ENCODE results near the gene FOSL1. TPM values are rescaled to one million over a fixed set of nuclear protein-coding genes. Genes with fewer than 3 reads are reported as not detected.

FOSL1 gene
- total RNA-seq, 1 experiment from 2014 or later = 2.7 TPM

DNA sequence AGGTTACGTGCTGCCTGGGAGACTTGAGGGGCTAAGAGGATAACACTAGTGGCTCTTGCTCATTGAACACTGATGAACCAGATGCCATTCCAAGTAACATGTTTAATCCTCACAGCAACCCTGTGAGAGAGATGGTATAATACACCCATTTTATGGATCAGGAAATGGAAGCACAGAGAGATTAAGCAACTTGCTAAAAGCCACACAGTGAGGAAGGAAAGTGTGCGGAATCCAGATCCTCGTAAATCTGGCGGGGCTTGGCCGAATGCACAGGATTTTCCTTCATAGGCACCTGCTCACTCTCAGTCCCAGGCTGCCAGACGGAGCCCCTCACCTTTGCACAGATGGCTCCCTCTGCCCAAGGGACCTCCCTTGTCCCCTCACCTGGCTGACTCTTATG is 7.7 kb upstream of the FOSL1 start:
- Histone ChIP-seq H3K4me1 (peaks cover 17% of the 10 kb centered on the region), H3K4me3 (ENCODE audit: low read depth, low read length) (no peak overlapping the region), H3K27me3 (replicated peaks; ENCODE audit: control insufficient read depth, insufficient read depth, low read length) (no peaks in the 10 kb centered on the region), H3K9me3 (no peaks in the 10 kb centered on the region), H3K36me3 (ENCODE audit: control insufficient read depth, insufficient read depth, low read length) (no peaks in the 10 kb centered on the region)
- DNase-seq = no peak
- ChIA-PET CTCF (interaction anchor here (2.4 kb wide), 1 partner anchor 19 kb away, joined by 6 read pairs; the partner anchor contains the start of gene FIBP), POLR2A (interaction anchor here (0.7 kb wide), 1 partner anchor 79 kb away, joined by 5 read pairs; no protein-coding TSS in a partner anchor)
- Mint-ChIP-seq H3K27ac (ENCODE audit: unreplicated experiment) (no peak overlapping the region), H3K9me3 (ENCODE audit: unreplicated experiment) (no peaks in the 10 kb centered on the region), H3K27me3 (ENCODE audit: insufficient read depth, unreplicated experiment) (no peaks in the 10 kb centered on the region), H3K4me3 (ENCODE audit: unreplicated experiment) (no peak overlapping the region), H3K4me1 (ENCODE audit: low read depth, unreplicated experiment) (peaks cover 21% of the 10 kb centered on the region), H3K36me3 (ENCODE audit: insufficient read depth, unreplicated experiment) (no peaks in the 10 kb centered on the region)
- intact Hi-C loops (cut with micrococcal nuclease; ENCODE audit: unreplicated experiment) = no loop called here
- no TSS peak for BruUV-seq (replicated peaks)
- TF ChIP-seq, protein P1, sequence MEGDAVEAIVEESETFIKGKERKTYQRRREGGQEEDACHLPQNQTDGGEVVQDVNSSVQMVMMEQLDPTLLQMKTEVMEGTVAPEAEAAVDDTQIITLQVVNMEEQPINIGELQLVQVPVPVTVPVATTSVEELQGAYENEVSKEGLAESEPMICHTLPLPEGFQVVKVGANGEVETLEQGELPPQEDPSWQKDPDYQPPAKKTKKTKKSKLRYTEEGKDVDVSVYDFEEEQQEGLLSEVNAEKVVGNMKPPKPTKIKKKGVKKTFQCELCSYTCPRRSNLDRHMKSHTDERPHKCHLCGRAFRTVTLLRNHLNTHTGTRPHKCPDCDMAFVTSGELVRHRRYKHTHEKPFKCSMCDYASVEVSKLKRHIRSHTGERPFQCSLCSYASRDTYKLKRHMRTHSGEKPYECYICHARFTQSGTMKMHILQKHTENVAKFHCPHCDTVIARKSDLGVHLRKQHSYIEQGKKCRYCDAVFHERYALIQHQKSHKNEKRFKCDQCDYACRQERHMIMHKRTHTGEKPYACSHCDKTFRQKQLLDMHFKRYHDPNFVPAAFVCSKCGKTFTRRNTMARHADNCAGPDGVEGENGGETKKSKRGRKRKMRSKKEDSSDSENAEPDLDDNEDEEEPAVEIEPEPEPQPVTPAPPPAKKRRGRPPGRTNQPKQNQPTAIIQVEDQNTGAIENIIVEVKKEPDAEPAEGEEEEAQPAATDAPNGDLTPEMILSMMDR (IDR thresholded peaks at IDR 0.05; ENCODE audit: insufficient read depth in 1 of 2, low read depth in 1 of 2, low read length in 1 of 2, severe bottlenecking in 1 of 2, unreplicated experiment in 1 of 2) = no peak

GRCh38 chr11:65906602-65907001 is 6.4 kb upstream of the FOSL1 start:
- no peaks in the 10 kb centered on the region for H3K9me3 Mint-ChIP-seq (ENCODE audit: unreplicated experiment)
- ChIA-PET CTCF (interaction anchor here (0.6 to 2.4 kb wide), 4 partner anchors 18 to 138 kb away, joined by 3 to 6 read pairs (median 4); partner anchors contain the start of gene FIBP), POLR2A (no interaction called here)
- no peaks in the 10 kb centered on the region for H3K9me3 ChIP-seq
- no peak overlapping the region for H3K4me3 Mint-ChIP-seq (ENCODE audit: unreplicated experiment)
- no peak overlapping the region for H3K27ac Mint-ChIP-seq (ENCODE audit: unreplicated experiment)
- H3K4me3 ChIP-seq (ENCODE audit: low read depth, low read length) = no peak overlapping the region
- no peaks in the 10 kb centered on the region for H3K27me3 Mint-ChIP-seq (ENCODE audit: insufficient read depth, unreplicated experiment)
- BruUV-seq (replicated peaks) = no TSS peak
- H3K27me3 ChIP-seq (replicated peaks; ENCODE audit: control insufficient read depth, insufficient read depth, low read length) = no peaks in the 10 kb centered on the region
- no peak for DNase-seq
- no peaks in the 10 kb centered on the region for H3K36me3 Mint-ChIP-seq (ENCODE audit: insufficient read depth, unreplicated experiment)
- peaks cover 25% of the 10 kb centered on the region for H3K4me1 Mint-ChIP-seq (ENCODE audit: low read depth, unreplicated experiment)
- TF ChIP-seq, protein P1 (IDR thresholded peaks at IDR 0.05; ENCODE audit: insufficient read depth in 1 of 2, low read depth in 1 of 2, low read length in 1 of 2, severe bottlenecking in 1 of 2, unreplicated experiment in 1 of 2) = no peak
- H3K4me1 ChIP-seq = peaks cover 21% of the 10 kb centered on the region
- intact Hi-C loops (cut with micrococcal nuclease; ENCODE audit: unreplicated experiment) = no loop called here
- H3K36me3 ChIP-seq (ENCODE audit: control insufficient read depth, insufficient read depth, low read length) = no peaks in the 10 kb centered on the region

- H3K36me3 Mint-ChIP-seq (ENCODE audit: insufficient read depth, unreplicated experiment) = peaks cover 11% of the 10 kb centered on the region
- H3K36me3 ChIP-seq (ENCODE audit: control insufficient read depth, insufficient read depth, low read length) = no peaks in the 10 kb centered on the region
- H3K4me3 Mint-ChIP-seq (ENCODE audit: unreplicated experiment) = no peak overlapping the region
- no TSS peak for BruUV-seq (replicated peaks)
- peaks cover 25% of the 10 kb centered on the region for H3K4me1 ChIP-seq
- peak overlapping the region; percentile 58 for H3K27ac Mint-ChIP-seq (ENCODE audit: unreplicated experiment)
- H3K9me3 ChIP-seq = no peaks in the 10 kb centered on the region
- DNase-seq = no peak
- H3K9me3 Mint-ChIP-seq (ENCODE audit: unreplicated experiment) = no peaks in the 10 kb centered on the region
- ChIA-PET POLR2A (interaction anchor here (1.0 kb wide), 1 partner anchor 13 kb away, joined by 4 read pairs; no protein-coding TSS in a partner anchor), CTCF (interaction anchor here (3.8 kb wide), 1 partner anchor 16 kb away, joined by 36 read pairs; the partner anchor contains the start of gene FIBP)
- H3K27me3 Mint-ChIP-seq (ENCODE audit: insufficient read depth, unreplicated experiment) = no peaks in the 10 kb centered on the region
- H3K4me3 ChIP-seq (ENCODE audit: low read depth, low read length) = no peak overlapping the region
- intact Hi-C loops (cut with micrococcal nuclease; ENCODE audit: unreplicated experiment) = no loop called here
- H3K27me3 ChIP-seq (replicated peaks; ENCODE audit: control insufficient read depth, insufficient read depth, low read length) = no peaks in the 10 kb centered on the region; the same call in 1 of the 2 replicates
- TF ChIP-seq, protein P1 (IDR thresholded peaks at IDR 0.05; ENCODE audit: insufficient read depth in 1 of 2, low read depth in 1 of 2, low read length in 1 of 2, severe bottlenecking in 1 of 2, unreplicated experiment in 1 of 2) = no peak
- H3K4me1 Mint-ChIP-seq (ENCODE audit: low read depth, unreplicated experiment) = peaks cover 22% of the 10 kb centered on the region
These were observed 3.5 kb upstream of the FOSL1 start for GRCh38 chr11:65903715-65904114.

Measured in Caco-2 (cell line).